T-helper 9 cell (primary cell): ENCODE measurements around the gene DUXA.
"Not testable (repeated sequence)": the region's sequence is repeated elsewhere in the genome, so short reads cannot be mapped to it uniquely, and the experiment has no call there.

Source experiments
- DNase-seq: peaks from one replicate; pipeline ENCODE4 v3.0.0-alpha.2; 2020
- total RNA-seq, 2 donors: gene quantifications; one replicate each; lab custom pipeline; 2026; lab: John Stamatoyannopoulos, UW

The DUXA gene
- total RNA-seq: 0 reads per million in 2 donors

GRCh38 chr19:57167385-57167784 lies at the start of gene DUXA:
DUXA (minus strand) TSS chr19:57167485; CDS start chr19:57167443, 42 bp downstream.
- DNase-seq: no peak

- no peak for DNase-seq
These were observed 44.8 kb upstream of the DUXA start for GRCh38 chr19:57212109-57212508.

- no peak for DNase-seq
These were observed 43.1 kb upstream of the DUXA start for GRCh38 chr19:57210381-57210780.

- DNase-seq: no peak
These were observed 34.9 kb upstream of the DUXA start for GRCh38 chr19:57202160-57202559.

GRCh38 chr19:57197874-57198273 lies 30.6 kb upstream of the DUXA start:
- not testable (repeated sequence) for DNase-seq

GRCh38 chr19:57192993-57193392 lies 25.7 kb upstream of the DUXA start:
- DNase-seq: no peak

GRCh38 chr19:57192077-57192420 lies 24.8 kb upstream of the DUXA start:
- DNase-seq: no peak

- peak; percentile 83 for DNase-seq
These were observed 24.1 kb upstream of the DUXA start, which contains the start of gene ZNF264 for GRCh38 chr19:57191141-57192076. ZNF264 (plus strand) TSS chr19:57191500; CDS start chr19:57191914, 414 bp downstream.

GRCh38 chr19:57190301-57190700 lies 23.0 kb upstream of the DUXA start:
- no peak for DNase-seq

GRCh38 chr19:57171551-57172081 lies 4.3 kb upstream of the DUXA start:
- peak; percentile 27 for DNase-seq

- DNase-seq: no peak
These were observed 1.4 kb downstream of the DUXA start for GRCh38 chr19:57165846-57166245.

- no peak for DNase-seq
These were observed 5.2 kb downstream of the DUXA start for GRCh38 chr19:57161985-57162539.

- no peak for DNase-seq
These were observed 14.4 kb downstream of the DUXA start for GRCh38 chr19:57152921-57153320.

GRCh38 chr19:57141699-57142098 lies 25.6 kb downstream of the DUXA start:
- DNase-seq: no peak

- DNase-seq: no peak
These were observed 31.5 kb downstream of the DUXA start for GRCh38 chr19:57135797-57136196.

- not testable (repeated sequence) for DNase-seq
These were observed 39.9 kb downstream of the DUXA start for GRCh38 chr19:57127403-57127802.

- DNase-seq: no peak
These were observed 43.4 kb downstream of the DUXA start for GRCh38 chr19:57123882-57124281.

GRCh38 chr19:57118848-57119247 lies 48.4 kb downstream of the DUXA start:
- DNase-seq: no peak

GRCh38 chr19:57113501-57113900 lies 53.8 kb downstream of the DUXA start:
- DNase-seq: not testable (repeated sequence)

GRCh38 chr19:57111329-57111644 lies 56.0 kb downstream of the DUXA start:
- no peak for DNase-seq

GRCh38 chr19:57110592-57111328 lies 56.5 kb downstream of the DUXA start:
- no peak for DNase-seq

GRCh38 chr19:57106722-57107235 lies 60.5 kb downstream of the DUXA start:
- DNase-seq: no peak
